ENCODE measurements around the gene PBRM1. TPM values are rescaled to one million over a fixed set of nuclear protein-coding genes. Genes with fewer than 3 reads are reported as not detected.

The PBRM1 gene
- total RNA-seq, 2 experiments from 2014 or later, result 75.7 to 91.1 TPM

GRCh38 chr3:52670621-52671521 is 14.8 kb downstream of the PBRM1 start:
- H3K79me2 ChIP-seq (ENCODE audit: insufficient read depth, low read depth, low read length), result peaks cover 19% of the 10 kb centered on the region; the same call in 1 of the 2 replicates
- no peak overlapping the region for H3K27ac ChIP-seq (ENCODE audit: low read depth, low read length, poor library complexity, severe bottlenecking)
- BruUV-seq (replicated peaks), result no TSS peak
- H2AFZ ChIP-seq (ENCODE audit: low read length), result no peak overlapping the region
- no peak overlapping the region for H3K4me3 ChIP-seq (ENCODE audit: low read depth, low read length, poor library complexity, severe bottlenecking)
- no peaks in the 10 kb centered on the region for H3K4me1 ChIP-seq (ENCODE audit: insufficient read depth, low read length, poor library complexity, severe bottlenecking)
- no peaks in the 10 kb centered on the region for H3K9me3 ChIP-seq (ENCODE audit: low read length)
- DNase-seq (ENCODE audit: low spot score), result no peak
- H3K9me2 ChIP-seq (ENCODE audit: insufficient read depth, low read length), result no peaks in the 10 kb centered on the region
- ChIA-PET POLR2A (no interaction called here), CTCF (ENCODE audit: unreplicated experiment) (no interaction called here)
- H3K4me2 ChIP-seq (ENCODE audit: low read length), result no peak overlapping the region
- intact Hi-C loops (cut with micrococcal nuclease; ENCODE audit: unreplicated experiment), result no loop called here
- TF ChIP-seq EZH2phosphoT487 (IDR thresholded peaks at IDR 0.05; ENCODE audit: borderline replicate concordance, low read depth, low read length) (no peak), CTCF (conservative IDR thresholded peaks at IDR 0.05; ENCODE audit: low read length) (no peak)
- 0 out of 2 replicates have a peak, but pooled peaks cover 6% of the 10 kb centered on the region for H4K20me1 ChIP-seq (ENCODE audit: insufficient read depth, low read length)
- peaks cover 84% of the 10 kb centered on the region for H3K36me3 ChIP-seq (ENCODE audit: insufficient read depth, low read length)

GRCh38 chr3:52663098-52663497 is 22.6 kb downstream of the PBRM1 start:
- TF ChIP-seq EZH2phosphoT487 (IDR thresholded peaks at IDR 0.05; ENCODE audit: borderline replicate concordance, low read depth, low read length) (no peak), CTCF (conservative IDR thresholded peaks at IDR 0.05; ENCODE audit: low read length) (no peak)
- no TSS peak for BruUV-seq (replicated peaks)
- no peaks in the 10 kb centered on the region for H3K4me1 ChIP-seq (ENCODE audit: insufficient read depth, low read length, poor library complexity, severe bottlenecking)
- ChIA-PET CTCF (ENCODE audit: unreplicated experiment) (no interaction called here), POLR2A (no interaction called here)
- H3K79me2 ChIP-seq (ENCODE audit: insufficient read depth, low read depth, low read length), result no peaks in the 10 kb centered on the region
- no peaks in the 10 kb centered on the region for H3K9me3 ChIP-seq (ENCODE audit: low read length)
- H2AFZ ChIP-seq (ENCODE audit: low read length), result no peak overlapping the region
- no peak for DNase-seq (ENCODE audit: low spot score)
- H3K36me3 ChIP-seq (ENCODE audit: insufficient read depth, low read length), result peaks cover 96% of the 10 kb centered on the region
- no peak overlapping the region for H3K4me3 ChIP-seq (ENCODE audit: low read depth, low read length, poor library complexity, severe bottlenecking)
- intact Hi-C loops (cut with micrococcal nuclease; ENCODE audit: unreplicated experiment), result no loop called here
- H3K4me2 ChIP-seq (ENCODE audit: low read length), result no peak overlapping the region
- H3K27ac ChIP-seq (ENCODE audit: low read depth, low read length, poor library complexity, severe bottlenecking), result no peak overlapping the region
- no peaks in the 10 kb centered on the region for H3K9me2 ChIP-seq (ENCODE audit: insufficient read depth, low read length)
- no peaks in the 10 kb centered on the region for H4K20me1 ChIP-seq (ENCODE audit: insufficient read depth, low read length)

GRCh38 chr3:52660046-52660445 is 25.7 kb downstream of the PBRM1 start:
- H3K4me1 ChIP-seq (ENCODE audit: insufficient read depth, low read length, poor library complexity, severe bottlenecking), result peaks cover 3% of the 10 kb centered on the region
- no peak overlapping the region for H3K4me3 ChIP-seq (ENCODE audit: low read depth, low read length, poor library complexity, severe bottlenecking)
- peaks cover 98% of the 10 kb centered on the region for H3K36me3 ChIP-seq (ENCODE audit: insufficient read depth, low read length)
- no peak overlapping the region for H3K4me2 ChIP-seq (ENCODE audit: low read length)
- no peaks in the 10 kb centered on the region for H3K9me3 ChIP-seq (ENCODE audit: low read length)
- no peaks in the 10 kb centered on the region for H3K79me2 ChIP-seq (ENCODE audit: insufficient read depth, low read depth, low read length)
- intact Hi-C loops (cut with micrococcal nuclease; ENCODE audit: unreplicated experiment), result no loop called here
- H4K20me1 ChIP-seq (ENCODE audit: insufficient read depth, low read length), result no peaks in the 10 kb centered on the region
- no TSS peak for BruUV-seq (replicated peaks)
- no peaks in the 10 kb centered on the region for H3K9me2 ChIP-seq (ENCODE audit: insufficient read depth, low read length)
- no peak overlapping the region for H3K27ac ChIP-seq (ENCODE audit: low read depth, low read length, poor library complexity, severe bottlenecking)
- CTCF ChIA-PET (ENCODE audit: unreplicated experiment), result no interaction called here
- DNase-seq (ENCODE audit: low spot score), result no peak
- POLR2A ChIA-PET, result no interaction called here
- no peak overlapping the region for H2AFZ ChIP-seq (ENCODE audit: low read length)
- TF ChIP-seq CTCF (conservative IDR thresholded peaks at IDR 0.05; ENCODE audit: low read length) (no peak), EZH2phosphoT487 (IDR thresholded peaks at IDR 0.05; ENCODE audit: borderline replicate concordance, low read depth, low read length) (no peak)
